Panc1 (cell line): ENCODE data around the gene GLIS1.

Experiments used
- POLR2AphosphoS5 ChIP-seq: IDR thresholded peaks from 2 replicates; pipeline ENCODE4 v1.6.1; 2012; ENCODE audit warnings: mild to moderate bottlenecking, low read depth, low read length, moderate library complexity
- SIN3A ChIP-seq: IDR thresholded peaks from 2 replicates; pipeline ENCODE4 v1.6.1; 2012; ENCODE audit warnings: low read depth, mild to moderate bottlenecking, low read length, moderate library complexity, borderline replicate concordance; ENCODE audit not compliant: insufficient read depth
- TCF7L2 ChIP-seq: IDR thresholded peaks from 2 replicates; pipeline ENCODE4 v1.6.1; 2011; ENCODE audit warnings: mild to moderate bottlenecking, low read depth, low read length, inconsistent platforms
- TF ChIP-seq, protein P1 (sequence below): fragments of 450-650 bp; IDR thresholded peaks from 2 replicates; pipeline ENCODE4 v1.5.1; 2017; ENCODE audit warnings: mild to moderate bottlenecking

DNA sequence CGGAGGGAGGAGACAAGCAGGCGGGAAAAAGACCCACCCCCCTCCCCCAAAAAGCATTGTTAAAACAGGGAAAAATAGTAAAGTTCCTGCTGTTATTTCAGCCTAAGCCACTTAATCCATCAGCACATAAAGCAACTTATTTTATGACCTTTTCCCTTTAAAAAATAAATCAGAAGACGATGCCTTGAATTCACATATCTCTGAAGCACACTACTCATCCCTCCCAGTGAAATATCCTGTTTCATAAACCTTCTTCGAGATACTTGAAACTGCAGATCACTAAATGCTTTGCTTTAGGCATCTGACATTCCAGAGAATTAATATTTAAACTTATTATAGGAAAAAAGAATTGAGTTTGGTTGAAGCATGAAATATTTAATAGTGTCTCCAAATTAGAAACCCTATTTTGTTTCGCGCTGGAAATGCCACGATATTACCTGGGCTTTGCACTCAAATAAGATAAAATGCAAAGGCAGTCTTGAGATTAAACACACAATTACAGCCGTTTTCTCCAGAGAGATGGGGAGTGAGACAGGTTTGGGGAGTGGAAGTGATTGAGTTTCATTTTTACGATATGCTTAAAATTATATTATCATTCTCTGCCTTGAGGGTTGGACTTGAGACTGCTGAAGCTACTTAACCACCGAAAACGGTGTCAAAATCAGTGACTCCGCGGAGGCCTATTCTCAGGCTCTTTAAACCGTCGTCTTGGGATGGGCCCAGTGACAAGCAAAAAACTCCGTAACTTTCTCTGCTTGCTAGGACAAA, 9.3 kb downstream of the GLIS1 start:
- TF ChIP-seq TCF7L2: no peak
- TF ChIP-seq, protein P1, sequence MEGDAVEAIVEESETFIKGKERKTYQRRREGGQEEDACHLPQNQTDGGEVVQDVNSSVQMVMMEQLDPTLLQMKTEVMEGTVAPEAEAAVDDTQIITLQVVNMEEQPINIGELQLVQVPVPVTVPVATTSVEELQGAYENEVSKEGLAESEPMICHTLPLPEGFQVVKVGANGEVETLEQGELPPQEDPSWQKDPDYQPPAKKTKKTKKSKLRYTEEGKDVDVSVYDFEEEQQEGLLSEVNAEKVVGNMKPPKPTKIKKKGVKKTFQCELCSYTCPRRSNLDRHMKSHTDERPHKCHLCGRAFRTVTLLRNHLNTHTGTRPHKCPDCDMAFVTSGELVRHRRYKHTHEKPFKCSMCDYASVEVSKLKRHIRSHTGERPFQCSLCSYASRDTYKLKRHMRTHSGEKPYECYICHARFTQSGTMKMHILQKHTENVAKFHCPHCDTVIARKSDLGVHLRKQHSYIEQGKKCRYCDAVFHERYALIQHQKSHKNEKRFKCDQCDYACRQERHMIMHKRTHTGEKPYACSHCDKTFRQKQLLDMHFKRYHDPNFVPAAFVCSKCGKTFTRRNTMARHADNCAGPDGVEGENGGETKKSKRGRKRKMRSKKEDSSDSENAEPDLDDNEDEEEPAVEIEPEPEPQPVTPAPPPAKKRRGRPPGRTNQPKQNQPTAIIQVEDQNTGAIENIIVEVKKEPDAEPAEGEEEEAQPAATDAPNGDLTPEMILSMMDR: no peak
- no peak for TF ChIP-seq SIN3A
- no peak for TF ChIP-seq POLR2AphosphoS5
